ENCODE results near the gene TTC9.

- no peak for TF ChIP-seq CTCF (IDR thresholded peaks at IDR 0.05)
- TF ChIP-seq POLR2AphosphoS5 (IDR thresholded peaks at IDR 0.05): no peak
Observed at GRCh38 chr14:70716483-70716882, 74.8 kb downstream of the TTC9 start.

Measured in breast epithelium (tissue), 3 donors.